Hepatocyte (in vitro differentiated cells): ENCODE data around the gene LRRC4C. TPM values are rescaled to one million over a fixed set of nuclear protein-coding genes. Genes with fewer than 3 reads are reported as not detected.

Experiments
- DNase-seq: peaks from one replicate; pipeline ENCODE4 v3.0.0-alpha.2; 2016; ENCODE audit warnings: low spot score
- H2AFZ ChIP-seq: fragments of 200-600 bp; sonication (generic); 2 replicates; pipeline ENCODE4 v1.6.0; 2016; ENCODE audit warnings: antibody characterized with exemption, mild to moderate bottlenecking
- H3K27ac ChIP-seq: fragments of 200-600 bp; sonication (generic); 2 replicates; pipeline ENCODE4 v1.5.1; 2016; ENCODE audit warnings: mild to moderate bottlenecking
- H3K27me3 ChIP-seq: fragments of 200-600 bp; sonication (generic); 2 replicates; pipeline ENCODE4 v1.6.1; 2016
- H3K36me3 ChIP-seq: fragments of 200-600 bp; sonication (generic); replicated peaks from 2 replicates; pipeline ENCODE4 v1.5.1; 2016; ENCODE audit warnings: low read depth; ENCODE audit not compliant: insufficient read depth
- H3K4me1 ChIP-seq: fragments of 200-600 bp; sonication (generic); 2 replicates; pipeline ENCODE4 v1.5.1; 2016; ENCODE audit warnings: mild to moderate bottlenecking, moderate library complexity; ENCODE audit not compliant: insufficient read depth
- H3K4me2 ChIP-seq: fragments of 200-600 bp; sonication (generic); 2 replicates; pipeline ENCODE4 v1.6.0; 2016
- H3K4me3 ChIP-seq: fragments of 200-600 bp; sonication (generic); 2 replicates; pipeline ENCODE4 v1.5.1; 2016; ENCODE audit warnings: mild to moderate bottlenecking
- H3K79me2 ChIP-seq: fragments of 200-600 bp; sonication (generic); 2 replicates; pipeline ENCODE4 v1.6.0; 2017; ENCODE audit warnings: mild to moderate bottlenecking
- H3K9me2 ChIP-seq: fragments of 200-600 bp; sonication (generic); replicated peaks from 2 replicates; pipeline ENCODE4 v1.6.0; 2017; ENCODE audit warnings: mild to moderate bottlenecking; ENCODE audit not compliant: insufficient read depth
- H3K9me3 ChIP-seq: fragments of 200-600 bp; sonication (generic); 2 replicates; pipeline ENCODE4 v1.5.1; 2016; ENCODE audit warnings: low read depth, mild to moderate bottlenecking
- H4K20me1 ChIP-seq: fragments of 200-600 bp; sonication (generic); 2 replicates; pipeline ENCODE4 v1.6.0; 2016; ENCODE audit warnings: mild to moderate bottlenecking; ENCODE audit not compliant: insufficient read depth, poor library complexity, severe bottlenecking
- CTCF ChIP-seq: fragments of 200-600 bp; sonication (generic); IDR thresholded peaks from 2 replicates; pipeline ENCODE4 v1.5.1; 2016; ENCODE audit warnings: antibody characterized with exemption, mild to moderate bottlenecking; ENCODE audit not compliant: poor library complexity
- EZH2 ChIP-seq: fragments of 200-600 bp; sonication (generic); IDR thresholded peaks from 2 replicates; pipeline ENCODE4 v1.6.1; 2016; ENCODE audit warnings: antibody characterized with exemption, mild to moderate bottlenecking, borderline replicate concordance
- EZH2phosphoT487 ChIP-seq: fragments of 200-600 bp; sonication (generic); IDR thresholded peaks from one replicate; pipeline ENCODE4 v1.6.1; 2018; ENCODE audit warnings: antibody characterized with exemption, mild to moderate bottlenecking, low read depth, moderate library complexity; ENCODE audit not compliant: unreplicated experiment, severe bottlenecking
- WGBS: methylation state at CpG from one replicate; pipeline ENCODE4 v1.1.6; 2016; ENCODE audit warnings: low lambda C conversion rate; ENCODE audit errors: missing lambda C conversion rate; 5-methylcytosine and 5-hydroxymethylcytosine counted together
- polyA plus RNA-seq: library from polyadenylated mRNA; unstranded; fragments of >200 nt; fragmentation: Nextera tagmentation; extraction: Ambion mirVana; gene quantifications from 2 replicates; pipeline ENCODE4 v1.2.1, GENCODE V29; 2016
- total RNA-seq: library from RNA; depleted of rRNA; stranded (reverse); fragments of >200 nt; gene quantifications from 2 replicates; pipeline ENCODE4 v1.2.3, GENCODE V29; 2014

LRRC4C gene
- total and polyA plus RNA-seq, 2 experiments from 2014 or later, result 1.1 to 3.1 TPM

DNA sequence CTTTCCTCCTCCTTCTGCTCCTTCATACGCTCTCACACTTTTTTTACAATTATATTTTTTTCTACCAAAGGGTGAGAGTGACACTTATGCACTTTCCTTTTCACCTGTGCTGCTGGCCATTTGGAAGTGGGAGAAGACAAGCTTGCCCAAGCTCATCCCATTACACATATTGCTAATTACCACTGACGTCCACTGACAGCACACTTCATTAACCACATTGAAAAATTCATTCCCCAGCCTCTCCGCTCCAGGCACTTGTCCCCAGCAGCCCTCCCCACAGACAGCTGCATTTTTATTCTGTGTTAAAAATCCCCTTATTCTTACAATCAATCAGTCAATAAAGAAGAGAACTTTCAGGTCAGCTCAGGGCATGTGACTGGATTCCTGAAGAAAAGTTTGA is 175.1 kb downstream of the LRRC4C start:
- no peak for DNase-seq
- no peaks in the 10 kb centered on the region for H3K9me3 ChIP-seq

GRCh38 chr11:41283191-41283930 is 176.1 kb downstream of the LRRC4C start:
- H2AFZ ChIP-seq, result no peak overlapping the region
- no peak overlapping the region for H3K4me3 ChIP-seq
- no peak overlapping the region for H3K27ac ChIP-seq
- DNase-seq, result no peak
- H3K36me3 ChIP-seq, result no peaks in the 10 kb centered on the region
- H3K9me3 ChIP-seq, result no peaks in the 10 kb centered on the region
- no peak for TF ChIP-seq CTCF
- WGBS, result 62% methylated on average over 6 of the region's 6 CpGs
- no peak overlapping the region for H3K4me2 ChIP-seq
- no peaks in the 10 kb centered on the region for H3K79me2 ChIP-seq
- no peaks in the 10 kb centered on the region for H4K20me1 ChIP-seq
- H3K27me3 ChIP-seq, result no peaks in the 10 kb centered on the region
- H3K4me1 ChIP-seq, result no peaks in the 10 kb centered on the region
- H3K9me2 ChIP-seq, result no peaks in the 10 kb centered on the region

More for the DNA sequence above, 175.1 kb downstream of the LRRC4C start:
- Histone ChIP-seq H3K79me2 (no peaks in the 10 kb centered on the region), H3K9me2 (no peaks in the 10 kb centered on the region), H3K36me3 (no peaks in the 10 kb centered on the region), H4K20me1 (no peaks in the 10 kb centered on the region), H3K4me1 (no peaks in the 10 kb centered on the region), H2AFZ (no peak overlapping the region), H3K27ac (no peak overlapping the region), H3K27me3 (no peaks in the 10 kb centered on the region), H3K4me3 (no peak overlapping the region), H3K4me2 (no peak overlapping the region)
- WGBS, result 52% methylated on average over 3 of the region's 3 CpGs
- TF ChIP-seq EZH2phosphoT487 (no peak), EZH2 (no peak), CTCF (no peak)

DNA sequence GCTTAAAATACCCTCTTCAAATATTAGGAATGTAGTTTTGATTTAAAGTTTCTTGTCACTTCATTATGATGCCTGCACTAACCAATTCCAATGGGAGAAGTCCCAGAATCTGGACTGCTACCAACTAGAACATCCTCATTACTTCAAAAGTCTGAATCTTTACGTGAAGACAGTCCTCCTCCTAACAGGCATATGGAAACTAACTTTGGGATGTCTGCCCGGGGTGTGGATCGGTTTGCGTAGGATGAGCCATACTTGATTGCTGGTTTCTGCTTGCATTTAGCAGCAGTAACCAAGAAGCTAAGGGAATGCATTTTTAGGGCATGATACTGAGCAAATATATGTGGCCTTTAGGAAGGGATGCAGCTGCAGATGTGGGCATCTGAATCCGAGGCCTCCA is 177.1 kb downstream of the LRRC4C start:
- no peak overlapping the region for H3K4me2 ChIP-seq
- no peaks in the 10 kb centered on the region for H3K9me2 ChIP-seq
- H4K20me1 ChIP-seq, result no peaks in the 10 kb centered on the region
- H3K9me3 ChIP-seq, result no peaks in the 10 kb centered on the region
- no peak overlapping the region for H3K4me3 ChIP-seq
- no peaks in the 10 kb centered on the region for H3K4me1 ChIP-seq
- DNase-seq, result no peak
- H2AFZ ChIP-seq, result no peak overlapping the region
- no peak for TF ChIP-seq EZH2phosphoT487
- H3K36me3 ChIP-seq, result no peaks in the 10 kb centered on the region
- H3K27ac ChIP-seq, result no peak overlapping the region
- H3K79me2 ChIP-seq, result no peaks in the 10 kb centered on the region
- WGBS, result 89% methylated on average over 5 of the region's 5 CpGs
- H3K27me3 ChIP-seq, result no peaks in the 10 kb centered on the region

DNA sequence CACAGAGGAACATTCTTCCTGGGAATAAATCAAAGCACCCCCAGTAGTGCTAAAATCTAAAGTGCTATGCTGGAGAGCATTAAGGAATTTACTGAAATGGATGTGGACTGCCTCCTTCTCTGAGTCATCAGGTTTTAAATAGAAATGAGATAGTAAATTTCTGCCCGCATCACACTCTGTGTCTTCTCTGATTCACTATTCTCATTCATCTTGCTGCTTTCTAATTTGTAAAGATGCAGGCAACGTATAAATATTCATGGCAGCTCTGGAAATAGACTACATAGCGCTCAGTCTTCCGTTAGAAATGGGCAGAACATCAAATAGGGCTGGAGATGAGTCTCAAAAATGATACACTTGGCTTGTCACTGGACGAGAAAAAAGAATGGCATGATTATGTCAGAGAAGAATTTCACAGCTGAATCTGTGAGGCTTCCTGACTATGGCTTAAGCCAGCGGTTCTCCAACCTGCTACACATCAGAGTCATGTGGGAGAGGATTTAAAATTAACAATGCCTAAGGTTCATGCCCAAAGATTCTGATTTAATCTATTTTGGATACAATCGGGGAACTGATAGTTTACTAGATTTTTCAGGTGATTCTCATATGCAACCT is 178.2 kb downstream of the LRRC4C start:
- Histone ChIP-seq H3K79me2 (no peaks in the 10 kb centered on the region), H3K4me3 (no peak overlapping the region), H3K4me1 (no peaks in the 10 kb centered on the region), H3K9me3 (no peaks in the 10 kb centered on the region), H3K27ac (no peak overlapping the region), H2AFZ (no peak overlapping the region), H3K36me3 (no peaks in the 10 kb centered on the region), H3K9me2 (no peaks in the 10 kb centered on the region), H4K20me1 (no peaks in the 10 kb centered on the region), H3K4me2 (no peak overlapping the region), H3K27me3 (no peaks in the 10 kb centered on the region)
- DNase-seq, result peak; percentile 14
- no peak for TF ChIP-seq CTCF
- TF ChIP-seq EZH2phosphoT487, result no peak
- no peak for TF ChIP-seq EZH2
- WGBS, result 77% methylated on average over 7 of the region's 7 CpGs
